GM12875 (cell line): Measurements from ENCODE around the gene JAM2.
A peak's percentile ranks its signal among the peaks of the same experiment; 100 is the strongest.

Experiments
- H3K4me3 ChIP-seq: one replicate; pipeline ENCODE4 v1.5.1; 2011; ENCODE audit warnings: low read depth, low read length, control low read depth
- TF ChIP-seq, protein P1 (sequence below): IDR thresholded peaks from 2 replicates; pipeline ENCODE4 v1.5.1; 2011; ENCODE audit warnings: low read depth, mild to moderate bottlenecking, control low read depth, inconsistent platforms, low read length, moderate library complexity, borderline replicate concordance; ENCODE audit not compliant: insufficient read depth

JAM2 gene

DNA sequence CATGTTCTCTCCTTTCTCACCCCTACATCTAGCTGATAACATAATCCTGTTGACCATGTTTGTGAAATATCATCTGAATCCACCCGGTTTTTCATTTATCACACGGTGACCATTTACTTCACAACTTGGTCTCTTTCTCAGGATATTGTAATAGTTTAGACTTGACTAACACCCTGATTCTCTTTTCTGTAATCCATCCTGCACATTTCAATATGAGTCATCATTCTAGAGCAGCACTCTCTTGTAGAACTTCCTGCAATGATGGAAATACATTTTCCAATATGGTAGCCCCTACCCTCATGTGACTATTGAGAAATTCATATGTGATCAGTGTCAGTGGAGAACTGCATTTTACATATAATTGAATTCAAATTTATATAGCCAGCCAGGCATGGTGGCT, 2.3 kb upstream of the JAM2 start:
- no peak overlapping the region for H3K4me3 ChIP-seq
- TF ChIP-seq, protein P1, sequence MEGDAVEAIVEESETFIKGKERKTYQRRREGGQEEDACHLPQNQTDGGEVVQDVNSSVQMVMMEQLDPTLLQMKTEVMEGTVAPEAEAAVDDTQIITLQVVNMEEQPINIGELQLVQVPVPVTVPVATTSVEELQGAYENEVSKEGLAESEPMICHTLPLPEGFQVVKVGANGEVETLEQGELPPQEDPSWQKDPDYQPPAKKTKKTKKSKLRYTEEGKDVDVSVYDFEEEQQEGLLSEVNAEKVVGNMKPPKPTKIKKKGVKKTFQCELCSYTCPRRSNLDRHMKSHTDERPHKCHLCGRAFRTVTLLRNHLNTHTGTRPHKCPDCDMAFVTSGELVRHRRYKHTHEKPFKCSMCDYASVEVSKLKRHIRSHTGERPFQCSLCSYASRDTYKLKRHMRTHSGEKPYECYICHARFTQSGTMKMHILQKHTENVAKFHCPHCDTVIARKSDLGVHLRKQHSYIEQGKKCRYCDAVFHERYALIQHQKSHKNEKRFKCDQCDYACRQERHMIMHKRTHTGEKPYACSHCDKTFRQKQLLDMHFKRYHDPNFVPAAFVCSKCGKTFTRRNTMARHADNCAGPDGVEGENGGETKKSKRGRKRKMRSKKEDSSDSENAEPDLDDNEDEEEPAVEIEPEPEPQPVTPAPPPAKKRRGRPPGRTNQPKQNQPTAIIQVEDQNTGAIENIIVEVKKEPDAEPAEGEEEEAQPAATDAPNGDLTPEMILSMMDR: no peak

DNA sequence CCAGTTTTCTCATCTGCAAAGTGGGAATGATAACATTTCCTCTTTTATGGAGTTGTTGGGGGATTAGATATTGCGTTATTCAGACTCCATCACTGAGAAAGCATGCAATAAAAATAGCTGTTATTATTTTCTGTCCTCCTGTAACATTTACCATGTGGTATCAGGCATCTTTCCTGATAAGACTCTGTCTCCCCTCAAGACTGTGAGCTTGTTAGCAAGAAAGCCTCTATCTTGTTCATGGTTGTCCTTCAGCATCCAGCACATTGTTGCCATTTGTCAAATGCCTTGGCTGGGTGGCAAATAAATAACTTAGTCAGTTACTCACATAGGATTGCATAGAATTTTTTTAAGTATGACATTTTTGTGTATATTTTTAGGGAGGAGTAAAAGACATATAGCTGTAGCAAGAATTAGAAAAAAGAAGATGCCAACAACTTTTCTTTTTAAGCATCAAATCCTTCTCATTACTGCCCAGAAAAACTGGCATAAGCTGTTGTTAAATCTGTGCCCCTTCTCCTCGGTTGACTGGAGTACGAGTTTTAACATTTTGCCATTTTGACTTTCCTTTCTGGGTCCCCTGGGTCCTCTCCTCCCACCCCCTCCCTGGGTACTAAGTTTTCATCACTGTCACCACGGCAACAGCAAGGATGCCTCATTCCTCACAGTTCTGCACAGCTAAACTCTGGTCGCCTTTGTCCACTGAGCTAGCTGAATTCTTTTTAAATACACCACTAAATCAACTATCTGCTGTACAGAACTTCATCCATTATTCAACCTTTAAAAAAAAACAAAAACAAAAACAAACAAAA, 1.0 kb upstream of the JAM2 start:
- H3K4me3 ChIP-seq: no peak overlapping the region

DNA sequence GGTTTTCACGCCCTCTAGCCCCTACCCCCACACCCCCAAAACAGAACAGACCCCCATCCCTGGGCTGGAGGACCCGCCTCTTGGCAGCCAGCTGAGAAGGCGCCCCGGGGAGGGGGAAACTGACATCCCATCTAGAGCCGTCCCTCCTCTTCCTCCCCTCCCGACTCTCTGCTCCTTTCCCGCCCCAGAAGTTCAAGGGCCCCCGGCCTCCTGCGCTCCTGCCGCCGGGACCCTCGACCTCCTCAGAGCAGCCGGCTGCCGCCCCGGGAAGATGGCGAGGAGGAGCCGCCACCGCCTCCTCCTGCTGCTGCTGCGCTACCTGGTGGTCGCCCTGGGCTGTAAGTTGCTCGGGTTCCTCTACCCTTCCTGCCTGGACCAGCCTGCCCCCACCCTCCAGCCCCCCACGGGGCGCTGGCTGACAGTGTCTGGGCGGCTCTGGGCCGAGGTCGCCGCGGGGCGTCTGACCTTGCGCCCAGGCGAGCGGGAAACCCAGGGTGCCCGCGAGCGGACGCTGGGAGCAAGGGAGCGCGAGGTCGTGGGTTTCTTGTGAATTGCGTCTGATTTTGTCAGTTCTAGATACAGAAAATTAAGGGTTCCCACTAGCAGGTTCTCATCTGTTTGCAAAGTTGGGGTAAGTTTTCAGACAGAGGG, 618 bp downstream of the JAM2 start:
- TF ChIP-seq, protein P1: peak; percentile 80
- peak overlapping the region; percentile 74 for H3K4me3 ChIP-seq

More for the DNA sequence above, 1.0 kb upstream of the JAM2 start:
- TF ChIP-seq, protein P1: no peak

- H3K4me3 ChIP-seq: peak overlapping the region; percentile 74
- TF ChIP-seq, protein P1: no peak
Measured at GRCh38 chr21:25640202-25640942, 1.3 kb downstream of the JAM2 start.

GRCh38 chr21:25640943-25641292, 1.9 kb downstream of the JAM2 start:
- H3K4me3 ChIP-seq: peak overlapping the region; percentile 74
- TF ChIP-seq, protein P1: no peak

DNA sequence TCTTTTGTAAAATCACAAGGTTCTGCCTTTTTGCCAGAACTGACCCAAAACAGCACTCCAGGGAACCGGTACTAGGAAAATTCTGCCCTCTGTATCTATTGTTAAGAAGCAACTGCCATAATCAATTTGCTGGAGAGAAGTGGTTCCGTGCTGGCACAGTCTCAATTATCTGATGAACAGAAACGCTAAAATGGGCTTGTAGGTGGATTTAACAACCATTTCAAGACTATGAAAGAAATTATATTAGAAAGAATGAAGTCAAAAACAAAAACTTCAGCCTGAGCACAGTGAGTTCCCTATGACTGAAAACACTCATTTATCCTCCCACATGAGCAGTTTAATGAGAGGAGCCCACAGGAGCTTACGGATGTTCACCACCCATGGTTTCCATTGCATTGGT, 4.4 kb downstream of the JAM2 start:
- H3K4me3 ChIP-seq: no peak overlapping the region
- TF ChIP-seq, protein P1: no peak
